ENCODE results near the gene CFAP299. TPM values are rescaled to one million over a fixed set of nuclear protein-coding genes. Genes with fewer than 3 reads are reported as not detected.
"Not testable (repeated sequence)": the region's sequence is repeated elsewhere in the genome, so short reads cannot be mapped to it uniquely, and the experiment has no call there.

CFAP299 gene
- total RNA-seq, 2 donors from 2014 or later, result not detected

DNA sequence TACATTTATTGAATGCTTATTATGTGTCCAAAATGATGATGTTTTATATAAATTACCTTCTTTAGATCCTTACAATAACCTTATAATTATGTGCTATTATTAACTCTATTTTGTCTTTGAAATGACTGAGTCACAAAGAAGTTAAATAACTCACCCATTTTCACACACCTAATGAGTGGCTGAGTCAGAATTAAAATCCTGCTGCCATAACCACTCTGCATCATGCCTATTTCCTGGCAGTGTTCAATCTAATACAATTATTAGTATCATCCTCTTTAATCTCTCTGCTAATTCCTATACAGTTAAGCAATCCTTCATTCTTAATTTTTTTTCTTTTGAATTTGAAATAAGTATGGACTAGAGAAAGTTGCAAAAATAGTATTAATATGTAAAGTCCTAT is 342.9 kb downstream of the CFAP299 start:
- Mint-ChIP-seq H3K27ac (no peak overlapping the region), H3K9me3 (no peaks in the 10 kb centered on the region), H3K4me3 (no peak overlapping the region), H3K27me3 (ENCODE audit: insufficient read depth) (no peaks in the 10 kb centered on the region), H3K4me1 (no peaks in the 10 kb centered on the region), H3K36me3 (ENCODE audit: low read depth) (no peaks in the 10 kb centered on the region)
- TF ChIP-seq CTCF (conservative IDR thresholded peaks at IDR 0.05), result no peak
- H3K4me3 ChIP-seq (ENCODE audit: low read length), result no peak overlapping the region
- no peak overlapping the region for H3K9ac ChIP-seq (ENCODE audit: extremely low read depth, low read length, poor library complexity, severe bottlenecking)
- no peak for DNase-seq
- no peaks in the 10 kb centered on the region for H3K36me3 ChIP-seq (ENCODE audit: control insufficient read depth, insufficient read depth, low read length)
- no peak overlapping the region for H3K27ac ChIP-seq (ENCODE audit: low read depth, low read length)
- no peaks in the 10 kb centered on the region for H3K27me3 ChIP-seq (ENCODE audit: control insufficient read depth, insufficient read depth, low read length, poor library complexity, severe bottlenecking)
- H3K9me3 ChIP-seq (ENCODE audit: control insufficient read depth, low read length), result no peaks in the 10 kb centered on the region
- no peaks in the 10 kb centered on the region for H3K4me1 ChIP-seq (ENCODE audit: control insufficient read depth, insufficient read depth, low read length)

DNA sequence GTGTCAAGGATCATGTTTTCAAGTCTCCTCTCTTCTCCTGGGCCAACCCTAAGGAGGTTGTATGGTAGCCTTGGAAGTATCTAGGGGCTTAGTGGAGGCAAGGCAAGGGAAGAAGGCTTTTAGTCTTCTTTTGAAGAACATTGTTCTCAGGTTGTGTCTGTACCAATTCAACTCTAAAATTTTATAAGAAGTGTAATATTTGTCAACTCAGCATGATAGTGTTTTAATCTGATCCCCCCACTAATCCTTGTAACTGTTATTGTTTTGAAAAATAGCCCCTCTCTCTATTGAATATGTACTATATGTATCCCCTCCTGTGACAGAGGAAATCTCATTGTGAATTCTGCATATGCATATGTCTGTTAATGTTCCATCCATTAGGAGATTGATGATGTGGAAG is 345.4 kb downstream of the CFAP299 start:
- H3K4me1 Mint-ChIP-seq, result no peaks in the 10 kb centered on the region
- no peak for DNase-seq
- H3K27me3 ChIP-seq (ENCODE audit: control insufficient read depth, insufficient read depth, low read length, poor library complexity, severe bottlenecking), result no peaks in the 10 kb centered on the region
- H3K36me3 Mint-ChIP-seq (ENCODE audit: low read depth), result no peaks in the 10 kb centered on the region
- no peaks in the 10 kb centered on the region for H3K9me3 ChIP-seq (ENCODE audit: control insufficient read depth, low read length)
- no peaks in the 10 kb centered on the region for H3K27me3 Mint-ChIP-seq (ENCODE audit: insufficient read depth)
- H3K27ac ChIP-seq (ENCODE audit: low read depth, low read length), result no peak overlapping the region
- no peaks in the 10 kb centered on the region for H3K4me1 ChIP-seq (ENCODE audit: control insufficient read depth, insufficient read depth, low read length)
- no peaks in the 10 kb centered on the region for H3K9me3 Mint-ChIP-seq
- no peaks in the 10 kb centered on the region for H3K36me3 ChIP-seq (ENCODE audit: control insufficient read depth, insufficient read depth, low read length)
- no peak overlapping the region for H3K27ac Mint-ChIP-seq
- TF ChIP-seq CTCF (conservative IDR thresholded peaks at IDR 0.05), result no peak
- no peak overlapping the region for H3K4me3 ChIP-seq (ENCODE audit: low read length)
- H3K9ac ChIP-seq (ENCODE audit: extremely low read depth, low read length, poor library complexity, severe bottlenecking), result no peak overlapping the region
- H3K4me3 Mint-ChIP-seq, result no peak overlapping the region

DNA sequence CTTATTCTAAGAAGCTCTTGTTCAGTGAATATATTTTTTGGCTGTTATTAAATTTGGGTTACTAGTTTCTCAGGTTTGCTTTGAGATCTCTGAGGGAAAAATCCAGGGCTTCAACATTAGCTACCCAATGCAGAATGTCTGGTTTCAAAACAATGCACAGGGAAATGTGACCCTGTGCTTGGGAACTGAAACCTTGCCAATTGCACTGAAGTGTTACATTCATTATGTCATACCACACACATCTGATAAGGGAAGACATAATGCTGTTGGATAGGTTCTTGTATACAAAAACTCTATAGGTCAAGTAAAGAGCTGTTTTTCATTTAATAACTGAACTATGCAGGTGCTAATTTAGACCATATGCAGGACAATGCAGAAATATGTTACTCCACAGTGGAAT is 349.7 kb downstream of the CFAP299 start:
- Histone ChIP-seq H3K9ac (ENCODE audit: extremely low read depth, low read length, poor library complexity, severe bottlenecking) (no peak overlapping the region), H3K27me3 (ENCODE audit: control insufficient read depth, insufficient read depth, low read length, poor library complexity, severe bottlenecking) (no peaks in the 10 kb centered on the region), H3K27ac (ENCODE audit: low read depth, low read length) (no peak overlapping the region), H3K36me3 (ENCODE audit: control insufficient read depth, insufficient read depth, low read length) (no peaks in the 10 kb centered on the region), H3K4me1 (ENCODE audit: control insufficient read depth, insufficient read depth, low read length) (no peaks in the 10 kb centered on the region), H3K4me3 (ENCODE audit: low read length) (no peak overlapping the region), H3K9me3 (ENCODE audit: control insufficient read depth, low read length) (no peaks in the 10 kb centered on the region)
- no peak for TF ChIP-seq CTCF (conservative IDR thresholded peaks at IDR 0.05)
- Mint-ChIP-seq H3K27ac (no peak overlapping the region), H3K36me3 (ENCODE audit: low read depth) (no peaks in the 10 kb centered on the region), H3K4me1 (no peaks in the 10 kb centered on the region), H3K9me3 (peaks cover 10% of the 10 kb centered on the region), H3K27me3 (ENCODE audit: insufficient read depth) (no peaks in the 10 kb centered on the region), H3K4me3 (no peak overlapping the region)
- no peak for DNase-seq

DNA sequence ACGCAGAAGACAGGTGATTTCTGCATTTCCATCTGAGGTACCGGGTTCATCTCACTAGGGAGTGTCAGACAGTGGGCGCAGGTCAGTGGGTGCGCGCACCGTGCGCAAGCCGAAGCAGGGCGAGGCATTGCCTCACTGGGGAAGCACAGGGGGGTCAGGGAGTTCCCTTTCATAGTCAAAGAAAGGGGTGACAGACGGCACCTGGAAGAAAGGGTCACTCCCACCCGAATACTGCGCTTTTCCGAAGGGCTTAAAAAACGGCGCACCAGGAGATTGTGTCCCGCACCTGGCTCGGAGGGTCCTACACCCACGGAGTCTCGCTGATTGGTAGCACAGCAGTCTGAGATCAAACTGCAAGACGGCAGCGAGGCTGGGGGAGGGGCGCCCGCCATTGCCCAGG is 352.2 kb downstream of the CFAP299 start:
- peaks cover 12% of the 10 kb centered on the region for H3K9me3 Mint-ChIP-seq
- not testable (repeated sequence) for H3K36me3 ChIP-seq (ENCODE audit: control insufficient read depth, insufficient read depth, low read length); H3K9ac ChIP-seq (ENCODE audit: extremely low read depth, low read length, poor library complexity, severe bottlenecking); DNase-seq; H3K27ac ChIP-seq (ENCODE audit: low read depth, low read length); H3K27me3 ChIP-seq (ENCODE audit: control insufficient read depth, insufficient read depth, low read length, poor library complexity, severe bottlenecking); H3K9me3 ChIP-seq (ENCODE audit: control insufficient read depth, low read length); H3K36me3 Mint-ChIP-seq (ENCODE audit: low read depth); H3K4me3 ChIP-seq (ENCODE audit: low read length); H3K4me3 Mint-ChIP-seq; H3K27me3 Mint-ChIP-seq (ENCODE audit: insufficient read depth); H3K27ac Mint-ChIP-seq; H3K4me1 ChIP-seq (ENCODE audit: control insufficient read depth, insufficient read depth, low read length); H3K4me1 Mint-ChIP-seq
- 90% methylated on average over 23 of the region's 23 CpGs; no CpG with 5 or more reads in 1 of the 2 experiments for WGBS, 2 experiments (ENCODE audit: insufficient coverage in 1 of 2, insufficient read length in 1 of 2)

All from endodermal cell (in vitro differentiated cells).